ENCODE results near the gene GNRH2. TPM values are rescaled to one million over a fixed set of nuclear protein-coding genes. Genes with fewer than 3 reads are reported as not detected.
A peak's percentile ranks its signal among the peaks of the same experiment; 100 is the strongest.
"Not testable (repeated sequence)": the region's sequence is repeated elsewhere in the genome, so short reads cannot be mapped to it uniquely, and the experiment has no call there.

GNRH2 gene
- total and polyA plus RNA-seq, 2 experiments from 2014 or later, result not detected

DNA sequence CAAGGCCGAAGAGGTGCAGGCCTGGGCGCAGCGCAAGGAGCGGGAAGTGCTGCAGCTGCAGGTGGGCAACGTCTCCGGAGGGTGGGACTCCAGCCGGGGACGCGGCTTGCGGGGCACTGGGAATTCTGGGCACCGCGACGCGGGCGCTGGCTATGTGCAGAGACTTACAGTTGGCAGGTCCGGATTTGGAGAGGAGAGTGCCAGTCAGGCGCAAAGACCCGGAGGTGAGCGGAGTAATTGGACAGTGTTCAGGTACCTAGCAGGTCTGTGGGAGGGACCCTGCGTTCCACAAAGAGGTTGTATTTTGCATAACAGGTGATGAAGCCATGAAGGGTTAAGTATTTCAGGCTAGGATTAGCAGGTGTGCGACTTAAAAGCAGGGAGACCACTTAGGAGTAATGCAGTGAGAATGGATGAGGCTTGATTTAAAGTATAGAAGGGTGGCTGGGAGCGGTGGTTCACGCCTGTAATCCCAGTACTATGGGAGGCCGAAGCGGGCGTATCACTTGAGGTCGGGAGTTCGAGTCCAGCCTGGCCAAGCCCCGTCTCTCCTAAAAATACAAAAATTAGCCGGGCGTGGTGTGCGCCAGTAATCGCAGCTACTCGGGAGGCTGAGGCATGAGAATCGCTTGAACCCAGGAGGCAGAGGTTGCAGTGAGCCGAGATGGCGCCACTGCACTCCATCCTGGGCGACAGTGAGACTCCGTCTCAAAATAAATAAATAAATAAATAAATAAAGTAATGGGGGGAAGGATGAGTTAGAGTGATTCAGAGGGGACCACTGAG lies 3.4 kb downstream of the GNRH2 start:
- Histone ChIP-seq H3K4me3 (peak overlapping the region; percentile 92), H3K4me2 (ENCODE audit: unreplicated experiment) (peak overlapping the region; percentile 83), H2AFZ (peak overlapping the region; percentile 83), H3K79me2 (ENCODE audit: insufficient read depth) (peaks cover 19% of the 10 kb centered on the region), H3K9me2 (ENCODE audit: insufficient read depth) (no peaks in the 10 kb centered on the region), H3F3A (ENCODE audit: insufficient read depth) (0 out of 2 replicates have a peak, but pooled peaks cover 6% of the 10 kb centered on the region), H3K27ac (peak overlapping the region; percentile 77; the same call in 1 of the 2 replicates), H3K9me3 (ENCODE audit: low read depth) (no peaks in the 10 kb centered on the region), H3K27me3 (replicated peaks; ENCODE audit: insufficient read depth) (no peaks in the 10 kb centered on the region), H3K4me1 (ENCODE audit: insufficient read depth) (peaks cover 5% of the 10 kb centered on the region; the same call in 1 of the 2 replicates), H3K36me3 (ENCODE audit: low read depth) (peaks cover 5% of the 10 kb centered on the region; the same call in 1 of the 2 replicates), H4K20me1 (ENCODE audit: insufficient read depth) (no peaks in the 10 kb centered on the region), H3K9ac (peak overlapping the region; percentile 85)
- in situ Hi-C loops (cut with MboI), result no loop called here
- DNase-seq, result no peak
- TF ChIP-seq EZH2phosphoT487 (IDR thresholded peaks at IDR 0.05; ENCODE audit: insufficient read depth, low read depth) (no peak), EZH2 (IDR thresholded peaks at IDR 0.05; ENCODE audit: insufficient read depth, poor library complexity, severe bottlenecking) (no peak)
- 21 to 30% methylated on average over 37 to 38 of the region's 39 CpGs for WGBS, 2 experiments (ENCODE audit: low coverage in 1 of 2, low lambda C conversion rate in 2 of 2, missing lambda C conversion rate in 2 of 2)

DNA sequence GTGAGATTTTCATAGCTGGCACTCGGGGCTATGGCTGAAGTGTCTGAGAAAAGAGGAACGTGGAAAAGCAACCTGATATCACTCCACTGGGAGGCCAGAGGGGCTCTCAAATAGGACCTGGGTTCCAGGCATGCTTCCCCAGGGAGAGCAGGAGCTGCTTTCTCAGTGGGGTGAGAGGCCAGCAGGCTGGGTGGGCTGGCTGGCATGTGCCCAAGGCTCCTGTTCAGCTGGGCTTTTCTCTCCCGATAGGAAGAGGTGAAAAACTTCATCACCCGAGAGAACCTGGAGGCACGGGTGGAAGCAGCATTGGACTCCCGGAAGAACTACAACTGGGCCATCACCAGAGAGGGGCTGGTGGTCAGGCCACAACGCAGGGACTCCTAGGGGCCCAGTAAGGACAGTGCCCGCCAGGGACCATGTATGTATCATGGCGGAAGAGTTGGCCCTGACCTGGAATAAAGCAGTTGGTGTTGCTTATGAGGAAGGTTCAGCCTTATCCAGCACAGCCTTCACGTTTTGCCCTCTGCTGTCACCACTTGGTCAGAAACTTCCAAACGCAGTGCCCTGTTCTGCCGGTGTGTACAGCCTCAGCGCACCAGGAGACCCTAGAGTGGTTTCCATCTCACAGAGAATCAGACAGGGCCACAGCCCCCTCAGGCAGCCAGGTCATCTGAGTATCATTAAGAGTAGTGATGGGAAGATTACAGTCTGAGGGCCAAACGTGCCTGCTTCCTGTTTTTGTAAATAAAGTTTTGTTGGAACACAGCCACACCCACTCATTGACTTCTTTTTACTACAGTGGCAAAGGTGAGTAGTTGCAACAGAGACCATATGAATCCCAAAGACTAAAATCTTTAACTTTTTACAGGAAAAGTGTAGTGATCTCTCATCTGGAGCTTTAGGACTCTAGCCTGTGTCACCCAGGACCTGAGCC lies 4.3 kb downstream of the GNRH2 start:
- DNase-seq, result no peak
- H2AFZ ChIP-seq, result no peak overlapping the region
- peaks cover 19% of the 10 kb centered on the region for H3K79me2 ChIP-seq (ENCODE audit: insufficient read depth)
- in situ Hi-C loops (cut with MboI), result no loop called here
- H3K4me2 ChIP-seq (ENCODE audit: unreplicated experiment), result peak overlapping the region; percentile 83
- no peaks in the 10 kb centered on the region for H3K4me1 ChIP-seq (ENCODE audit: insufficient read depth)
- H3K9ac ChIP-seq, result peak overlapping the region; percentile 85; the same call in 1 of the 2 replicates
- WGBS, 2 experiments (ENCODE audit: low coverage in 1 of 2, low lambda C conversion rate in 2 of 2, missing lambda C conversion rate in 2 of 2), result 78 to 83% methylated on average over 14 of the region's 14 CpGs
- H3K27ac ChIP-seq, result no peak overlapping the region
- no peaks in the 10 kb centered on the region for H3K27me3 ChIP-seq (replicated peaks; ENCODE audit: insufficient read depth)
- H3K36me3 ChIP-seq (ENCODE audit: low read depth), result peaks cover 5% of the 10 kb centered on the region; the same call in 1 of the 2 replicates
- H3F3A ChIP-seq (ENCODE audit: insufficient read depth), result no peaks in the 10 kb centered on the region
- no peaks in the 10 kb centered on the region for H3K9me3 ChIP-seq (ENCODE audit: low read depth)
- no peaks in the 10 kb centered on the region for H4K20me1 ChIP-seq (ENCODE audit: insufficient read depth)
- TF ChIP-seq EZH2phosphoT487 (IDR thresholded peaks at IDR 0.05; ENCODE audit: insufficient read depth, low read depth), result no peak
- no peak for TF ChIP-seq EZH2 (IDR thresholded peaks at IDR 0.05; ENCODE audit: insufficient read depth, poor library complexity, severe bottlenecking)
- H3K4me3 ChIP-seq, result peak overlapping the region; percentile 92; the same call in 1 of the 2 replicates
- H3K9me2 ChIP-seq (ENCODE audit: insufficient read depth), result no peaks in the 10 kb centered on the region

DNA sequence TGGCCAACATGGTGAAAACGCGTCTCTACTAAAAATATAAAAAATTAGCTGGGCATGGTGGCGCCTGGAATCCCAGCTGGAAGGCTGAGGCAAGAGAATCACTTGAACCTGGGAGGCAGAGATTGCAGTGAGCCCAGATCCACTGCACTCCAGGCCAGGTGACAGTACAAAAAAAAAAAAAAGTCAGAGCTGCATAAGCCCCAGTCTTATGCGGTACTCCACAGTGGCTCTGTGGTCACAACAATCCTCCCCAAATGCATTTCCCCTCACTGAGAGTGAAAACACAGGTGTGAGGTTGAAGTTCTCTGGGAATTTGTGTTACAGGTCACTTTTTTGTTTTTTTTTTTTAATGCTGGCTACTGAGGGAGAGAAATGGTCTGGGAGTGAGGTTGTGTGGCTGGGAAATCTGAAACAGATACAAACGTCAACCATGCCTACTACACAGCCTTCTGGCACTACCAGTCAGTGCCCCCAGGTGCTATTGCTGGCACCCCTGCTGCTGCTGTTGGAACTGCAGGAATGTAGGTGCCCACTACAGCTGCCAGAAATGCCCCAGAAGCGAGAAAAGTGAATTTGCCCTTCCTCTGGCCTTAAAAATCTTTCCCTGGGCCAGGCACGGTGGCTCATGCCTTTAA lies 8.1 kb downstream of the GNRH2 start:
- no peak for DNase-seq
- Histone ChIP-seq H3K36me3 (ENCODE audit: low read depth) (peaks cover 5% of the 10 kb centered on the region; the same call in 1 of the 2 replicates), H3K27me3 (replicated peaks; ENCODE audit: insufficient read depth) (no peaks in the 10 kb centered on the region), H3K79me2 (ENCODE audit: insufficient read depth) (peaks cover 17% of the 10 kb centered on the region), H3F3A (ENCODE audit: insufficient read depth) (no peaks in the 10 kb centered on the region), H4K20me1 (ENCODE audit: insufficient read depth) (no peaks in the 10 kb centered on the region), H3K9me2 (ENCODE audit: insufficient read depth) (no peaks in the 10 kb centered on the region), H3K4me2 (ENCODE audit: unreplicated experiment) (no peak overlapping the region), H2AFZ (no peak overlapping the region), H3K4me3 (no peak overlapping the region), H3K9me3 (ENCODE audit: low read depth) (no peaks in the 10 kb centered on the region), H3K9ac (no peak overlapping the region), H3K27ac (no peak overlapping the region), H3K4me1 (ENCODE audit: insufficient read depth) (no peaks in the 10 kb centered on the region)
- TF ChIP-seq EZH2 (IDR thresholded peaks at IDR 0.05; ENCODE audit: insufficient read depth, poor library complexity, severe bottlenecking) (no peak), EZH2phosphoT487 (IDR thresholded peaks at IDR 0.05; ENCODE audit: insufficient read depth, low read depth) (no peak)
- in situ Hi-C loops (cut with MboI), result no loop called here
- 62 to 66% methylated on average over 7 of the region's 7 CpGs for WGBS, 2 experiments (ENCODE audit: low coverage in 1 of 2, low lambda C conversion rate in 2 of 2, missing lambda C conversion rate in 2 of 2)

DNA sequence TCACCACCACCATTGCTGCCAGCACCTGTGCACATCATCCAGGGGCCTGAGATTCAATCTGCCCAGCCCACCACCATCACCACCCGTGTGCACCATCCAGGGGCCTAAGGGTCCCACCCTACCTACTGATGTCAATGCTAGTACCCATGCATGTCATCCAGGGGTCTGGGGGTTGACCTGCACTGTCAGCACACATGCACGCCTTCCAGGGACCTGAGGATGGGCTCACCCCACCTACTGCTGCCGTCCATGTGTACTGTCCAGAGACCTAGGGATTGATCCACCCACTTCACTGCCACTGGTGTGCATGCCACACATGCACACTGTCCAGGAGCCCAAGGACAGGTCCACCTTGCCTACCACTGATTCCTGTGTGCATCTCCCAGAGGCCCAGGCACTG lies 16.1 kb downstream of the GNRH2 start:
- no peak for TF ChIP-seq EZH2 (IDR thresholded peaks at IDR 0.05; ENCODE audit: insufficient read depth, poor library complexity, severe bottlenecking)
- no peak for TF ChIP-seq EZH2phosphoT487 (IDR thresholded peaks at IDR 0.05; ENCODE audit: insufficient read depth, low read depth)
- Histone ChIP-seq H2AFZ (no peak overlapping the region), H4K20me1 (ENCODE audit: insufficient read depth) (no peaks in the 10 kb centered on the region), H3K9ac (no peak overlapping the region), H3F3A (ENCODE audit: insufficient read depth) (no peaks in the 10 kb centered on the region), H3K27me3 (replicated peaks; ENCODE audit: insufficient read depth) (no peaks in the 10 kb centered on the region), H3K4me3 (no peak overlapping the region), H3K4me2 (ENCODE audit: unreplicated experiment) (no peak overlapping the region), H3K36me3 (ENCODE audit: low read depth) (no peaks in the 10 kb centered on the region), H3K9me3 (ENCODE audit: low read depth) (no peaks in the 10 kb centered on the region), H3K27ac (no peak overlapping the region), H3K4me1 (ENCODE audit: insufficient read depth) (no peaks in the 10 kb centered on the region), H3K9me2 (ENCODE audit: insufficient read depth) (no peaks in the 10 kb centered on the region), H3K79me2 (ENCODE audit: insufficient read depth) (no peaks in the 10 kb centered on the region)
- DNase-seq, result no peak
- in situ Hi-C loops (cut with MboI), result no loop called here
- WGBS, 2 experiments (ENCODE audit: low coverage in 1 of 2, low lambda C conversion rate in 2 of 2, missing lambda C conversion rate in 2 of 2), result 92 to 93% methylated on average over 2 to 3 of the region's 3 CpGs

DNA sequence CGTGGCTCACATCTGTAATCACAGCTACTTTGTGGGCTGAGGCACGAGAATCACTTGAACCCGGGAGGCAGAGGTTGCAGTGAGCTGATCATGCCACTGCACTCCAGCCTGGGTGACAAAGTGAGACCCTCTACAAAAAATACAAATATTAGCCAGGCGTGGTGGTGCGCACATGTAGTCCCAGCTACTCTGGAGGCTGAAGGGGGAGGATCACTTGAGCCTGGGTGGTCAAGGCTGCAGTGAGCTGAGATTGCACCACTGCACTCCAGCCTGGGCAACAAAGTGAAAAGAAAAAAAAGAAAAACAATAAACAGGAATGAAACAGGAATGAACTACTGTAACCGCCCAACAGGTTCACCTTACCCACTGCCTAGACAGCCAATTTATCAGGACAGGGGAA lies 20.7 kb downstream of the GNRH2 start:
- DNase-seq; H3K4me3 ChIP-seq; H3K27me3 ChIP-seq (replicated peaks; ENCODE audit: insufficient read depth); H3K36me3 ChIP-seq (ENCODE audit: low read depth); in situ Hi-C loops (cut with MboI); H3K9me3 ChIP-seq (ENCODE audit: low read depth); H2AFZ ChIP-seq; H3K9ac ChIP-seq; H3K27ac ChIP-seq; H3K4me2 ChIP-seq (ENCODE audit: unreplicated experiment); H3K9me2 ChIP-seq (ENCODE audit: insufficient read depth); H3K79me2 ChIP-seq (ENCODE audit: insufficient read depth); H4K20me1 ChIP-seq (ENCODE audit: insufficient read depth): not testable (repeated sequence)
- peaks cover 22% of the 10 kb centered on the region for H3K4me1 ChIP-seq (ENCODE audit: insufficient read depth)
- peaks cover 26% of the 10 kb centered on the region for H3F3A ChIP-seq (ENCODE audit: insufficient read depth)
- 78 to 82% methylated on average over 6 of the region's 6 CpGs for WGBS, 2 experiments (ENCODE audit: low coverage in 1 of 2, low lambda C conversion rate in 2 of 2, missing lambda C conversion rate in 2 of 2)
